G401 (cell line): ENCODE measurements around the gene MYO5A. TPM values are rescaled to one million over a fixed set of nuclear protein-coding genes. Genes with fewer than 3 reads are reported as not detected.
"Not testable (repeated sequence)": the region's sequence is repeated elsewhere in the genome, so short reads cannot be mapped to it uniquely, and the experiment has no call there.

Experiments used
- DNase-seq: peaks from one replicate; pipeline ENCODE4 v3.0.0-alpha.2; 2015; ENCODE audit warnings: low spot score
- in situ Hi-C: cut with HindIII; loops from 2 replicates; pipeline ENCODE4 v1.10.0; 2016; ENCODE audit warnings: low sequenced_read_pairs, mixed read lengths
- total RNA-seq: library from RNA; depleted of rRNA; stranded (reverse); fragments of >200 nt; shearing (Covaris generic); gene quantifications from 2 replicates; pipeline ENCODE4 v1.2.3, GENCODE V29; 2014

The MYO5A gene
- total RNA-seq, 1 experiment from 2014 or later, result 10.0 TPM

DNA sequence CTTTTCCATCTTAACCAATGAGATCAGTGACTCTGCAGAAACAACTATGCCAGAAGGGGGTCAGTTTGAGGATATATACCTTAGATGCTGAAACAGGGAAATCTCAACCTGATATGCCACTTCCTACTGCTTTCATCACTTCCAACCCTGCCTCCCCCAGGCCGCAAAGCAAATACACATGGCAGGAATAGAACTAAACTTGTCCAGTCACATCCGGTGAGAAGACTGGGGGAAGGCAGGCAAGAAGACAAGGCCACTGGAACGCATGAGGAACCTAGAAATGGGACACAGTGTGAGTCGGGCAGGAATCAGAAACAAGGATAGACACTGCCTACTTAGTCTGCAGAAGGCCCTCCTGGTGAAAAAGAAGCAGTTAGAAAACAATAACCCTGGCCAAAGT, 90.6 kb downstream of the MYO5A start:
- in situ Hi-C loops, result no loop called here
- peak; percentile 29 for DNase-seq

GRCh38 chr15:52437646-52438045, 91.0 kb downstream of the MYO5A start:
- no peak for DNase-seq
- in situ Hi-C loops, result no loop called here

- in situ Hi-C loops, result no loop called here
Measured at GRCh38 chr15:52436981-52437380, 91.7 kb downstream of the MYO5A start.

GRCh38 chr15:52434885-52435284, 93.8 kb downstream of the MYO5A start:
- in situ Hi-C loops, result no loop called here
- DNase-seq, result no peak

More at GRCh38 chr15:52436981-52437380, 91.7 kb downstream of the MYO5A start:
- no peak for DNase-seq

DNA sequence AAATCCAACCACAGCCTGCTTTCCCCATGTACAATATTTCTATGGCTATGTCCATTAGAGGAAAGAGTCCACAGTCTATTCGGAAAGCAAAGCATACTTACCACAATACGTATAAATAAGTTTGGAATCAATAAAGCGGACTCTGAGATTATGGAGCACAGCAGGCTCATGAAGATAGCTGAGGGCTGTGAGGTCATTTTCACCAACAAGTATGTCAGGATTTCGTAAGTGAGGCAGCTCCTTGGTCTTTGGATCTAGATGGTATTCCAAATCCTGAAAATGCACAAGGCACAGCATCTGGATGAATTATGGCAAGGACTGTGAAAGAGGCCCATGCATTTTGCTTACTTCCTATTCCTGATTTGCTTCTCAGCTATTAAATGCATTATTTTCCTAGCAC, 100.4 kb downstream of the MYO5A start:
- DNase-seq, result no peak
- in situ Hi-C loops, result no loop called here

GRCh38 chr15:52427804-52428203, 100.9 kb downstream of the MYO5A start:
- DNase-seq, result peak; percentile 39
- in situ Hi-C loops, result no loop called here

- in situ Hi-C loops, result no loop called here
- no peak for DNase-seq
Measured at GRCh38 chr15:52424856-52425431, 103.7 kb downstream of the MYO5A start.

DNA sequence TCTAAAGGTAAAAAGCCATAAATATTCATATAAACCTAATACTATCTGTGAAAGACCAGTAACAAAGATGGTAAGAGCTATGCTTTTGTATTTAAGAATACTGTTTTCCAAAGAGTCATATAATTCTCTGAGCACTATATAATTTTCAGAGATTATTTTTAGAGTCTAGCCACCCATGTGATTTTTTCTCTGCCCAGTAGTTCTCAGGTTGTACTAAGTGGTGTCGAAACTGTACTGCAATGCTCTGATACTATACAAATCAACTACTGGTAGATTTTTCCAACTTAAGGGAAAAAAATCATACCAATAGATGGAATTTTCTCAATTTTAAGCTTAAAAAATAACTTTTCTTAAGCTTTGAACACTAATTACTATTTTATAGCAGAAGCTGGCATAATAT, 104.8 kb downstream of the MYO5A start:
- in situ Hi-C loops, result no loop called here
- no peak for DNase-seq

- in situ Hi-C loops, result no loop called here
Measured at GRCh38 chr15:52422001-52422400, 106.7 kb downstream of the MYO5A start.

GRCh38 chr15:52421029-52421428, 107.7 kb downstream of the MYO5A start:
- DNase-seq, result no peak
- in situ Hi-C loops, result no loop called here

More at GRCh38 chr15:52422001-52422400, 106.7 kb downstream of the MYO5A start:
- no peak for DNase-seq

GRCh38 chr15:52419494-52419893, 109.2 kb downstream of the MYO5A start:
- in situ Hi-C loops, result no loop called here
- no peak for DNase-seq

DNA sequence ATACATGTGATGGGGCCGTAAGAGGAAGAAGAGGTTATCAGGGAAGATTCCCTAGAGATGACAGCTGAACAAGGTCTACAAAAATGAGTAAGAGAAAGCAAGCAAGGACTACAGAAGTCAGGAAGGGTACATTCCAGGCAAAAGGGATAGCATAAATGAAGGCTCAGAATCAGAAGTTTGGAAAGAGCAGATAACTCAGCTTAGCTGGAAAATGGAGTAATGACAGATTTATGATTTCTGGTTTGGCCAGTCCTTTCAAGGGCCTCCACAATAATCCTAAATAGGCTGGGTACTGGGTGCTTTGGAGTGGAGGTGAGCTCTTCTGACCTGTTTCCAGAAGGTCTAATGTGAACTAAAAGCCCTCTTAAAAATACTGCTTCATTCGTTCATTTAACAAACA, 110.7 kb downstream of the MYO5A start:
- in situ Hi-C loops, result no loop called here
- DNase-seq, result no peak

DNA sequence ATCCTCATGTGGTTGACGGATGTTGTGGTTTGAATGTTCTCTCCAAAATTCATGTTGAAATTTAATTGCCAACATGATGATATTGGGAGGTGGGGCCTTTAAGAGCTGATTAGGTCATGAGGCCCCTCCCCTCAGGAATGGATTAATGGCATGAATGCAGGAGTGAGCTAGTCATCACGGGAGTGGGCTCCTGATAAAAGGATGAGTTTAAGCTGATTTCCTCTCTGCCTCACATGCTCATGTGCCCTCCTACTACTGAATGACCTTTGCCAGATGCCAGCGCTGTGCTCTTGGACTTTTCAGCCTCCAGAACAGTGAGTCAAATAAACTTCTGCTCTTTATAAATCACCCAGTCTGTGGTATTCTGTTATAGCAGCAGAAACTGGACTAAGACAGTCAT, 111.2 kb downstream of the MYO5A start:
- DNase-seq, result no peak
- in situ Hi-C loops, result no loop called here

DNA sequence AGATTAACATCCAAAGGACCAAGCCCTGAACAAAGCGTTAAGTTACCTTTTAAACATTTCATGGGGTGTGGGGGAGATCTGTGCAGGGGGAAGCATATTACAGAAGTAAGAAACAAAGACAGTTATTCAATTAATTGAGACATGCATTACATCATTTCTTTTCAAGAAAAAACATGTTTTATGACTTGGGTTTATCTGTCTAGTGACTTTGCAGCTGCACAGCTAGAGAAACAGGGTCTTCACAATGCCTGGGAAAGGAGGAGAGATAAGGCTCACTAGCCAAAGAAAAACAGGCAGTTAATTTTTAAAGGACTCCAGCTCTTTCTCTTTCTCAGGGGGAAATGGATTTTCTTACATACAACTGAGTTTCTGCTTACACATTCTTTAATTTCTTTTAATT, 112.1 kb downstream of the MYO5A start:
- in situ Hi-C loops, DNase-seq: not testable (repeated sequence)

DNA sequence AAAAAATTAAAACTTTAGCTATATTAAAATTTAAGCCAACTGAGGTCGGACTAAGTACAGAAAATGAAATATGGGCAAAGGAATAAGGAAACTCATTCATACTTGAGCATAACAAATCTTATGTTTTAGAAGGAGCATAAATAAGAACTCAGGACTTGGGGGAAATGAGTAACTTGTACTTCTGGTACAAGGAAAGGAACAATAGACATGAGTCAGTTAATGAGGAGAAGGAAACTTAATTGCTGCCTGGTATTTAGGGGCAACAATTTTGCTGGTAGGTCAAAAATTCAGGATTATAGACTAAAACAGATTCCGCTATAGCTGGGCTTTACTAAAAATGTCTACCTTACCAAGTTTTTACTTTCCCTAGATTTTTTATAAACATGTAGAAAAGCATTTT, 113.1 kb downstream of the MYO5A start:
- in situ Hi-C loops, result no loop called here
- no peak for DNase-seq

GRCh38 chr15:52414936-52415335, 113.7 kb downstream of the MYO5A start:
- no peak for DNase-seq
- in situ Hi-C loops, result no loop called here

DNA sequence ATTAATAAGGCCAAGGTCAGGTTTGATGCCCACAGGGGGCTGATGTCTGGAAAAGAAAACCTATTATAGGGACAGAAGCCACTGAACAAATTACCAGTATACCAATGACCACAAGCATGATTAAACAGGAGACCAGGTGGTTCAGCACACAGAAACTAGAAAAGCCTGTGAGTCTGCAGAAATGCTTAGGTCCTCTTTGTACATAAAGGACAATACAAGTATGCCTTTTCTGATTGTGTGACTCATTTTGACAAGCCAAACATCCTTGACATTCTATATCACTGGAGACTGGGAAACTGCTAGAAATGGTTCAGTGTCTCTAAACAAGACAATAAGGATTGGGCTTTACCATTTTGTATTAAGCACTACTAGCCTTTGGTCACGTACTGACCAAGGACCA, 119.9 kb downstream of the MYO5A start:
- DNase-seq, result peak; percentile 29
- in situ Hi-C loops, result no loop called here

- no peak for DNase-seq
- in situ Hi-C loops, result no loop called here
Measured at GRCh38 chr15:52407374-52407773, 121.3 kb downstream of the MYO5A start.

GRCh38 chr15:52406601-52407000, 122.1 kb downstream of the MYO5A start:
- in situ Hi-C loops, result no loop called here
- DNase-seq, result no peak

DNA sequence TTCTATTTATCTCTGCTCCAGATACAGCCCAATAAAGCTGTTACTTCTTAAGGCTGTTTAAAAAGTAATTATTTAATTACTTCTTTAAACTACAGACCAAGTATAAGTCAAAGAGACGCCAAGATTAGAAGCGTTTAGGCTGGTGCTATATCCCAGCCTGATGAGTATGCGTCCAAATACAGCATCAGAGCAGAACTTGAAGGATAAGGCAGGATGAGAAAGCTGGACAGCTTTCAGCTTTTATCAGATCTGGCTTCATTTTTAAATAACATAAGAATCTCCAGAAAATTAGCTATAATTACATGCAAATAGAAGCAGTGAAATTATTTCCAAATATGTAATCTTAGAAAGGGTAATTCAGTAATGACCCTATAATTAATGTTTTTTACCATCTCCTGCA, 122.8 kb downstream of the MYO5A start:
- in situ Hi-C loops, result no loop called here

GRCh38 chr15:52397118-52397517, 131.6 kb downstream of the MYO5A start:
- no peak for DNase-seq
- in situ Hi-C loops, result no loop called here

More for the DNA sequence above, 122.8 kb downstream of the MYO5A start:
- DNase-seq, result no peak

DNA sequence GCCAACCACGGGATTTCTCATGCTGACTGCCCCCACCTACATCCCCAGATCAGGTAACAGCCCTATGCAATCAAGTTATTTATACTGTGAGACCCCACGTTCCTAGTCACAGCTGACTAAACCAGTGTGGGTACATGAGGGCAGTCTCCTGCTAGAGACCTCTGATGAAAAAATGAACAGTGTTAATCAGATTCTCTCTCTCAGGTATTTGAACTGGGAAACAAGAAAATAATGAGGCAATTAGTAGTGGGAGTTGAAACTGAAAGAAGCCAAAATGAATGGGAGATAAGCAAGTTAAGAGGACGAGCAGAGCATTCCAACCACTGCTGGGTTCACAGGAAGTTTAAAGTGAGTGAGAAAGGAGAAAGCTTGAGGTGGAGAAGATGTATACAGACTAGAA, 134.6 kb downstream of the MYO5A start:
- in situ Hi-C loops, result no loop called here

More for the DNA sequence above, 134.6 kb downstream of the MYO5A start:
- no peak for DNase-seq
